Lower leg skin (tissue), 3 donors: ENCODE data around the gene HERC5.

Experiments
- CTCF ChIP-seq, 3 donors: fragments of 450-650 bp; IDR thresholded peaks; one replicate each; pipeline ENCODE4 v1.5.1; 2016; ENCODE audit warnings: antibody characterized with exemption in 3 of 3, mild to moderate bottlenecking in 3 of 3, moderate library complexity in 2 of 3
- POLR2A ChIP-seq, 2 donors: fragments of 450-650 bp; IDR thresholded peaks; one replicate each; pipeline ENCODE4 v1.6.1; 2016 to 2017; ENCODE audit warnings: antibody characterized with exemption in 2 of 2, mild to moderate bottlenecking in 1 of 2, moderate library complexity in 1 of 2

GRCh38 chr4:88415982-88416381, 40.9 kb upstream of the HERC5 start:
- TF ChIP-seq POLR2A (IDR thresholded peaks at IDR 0.05) (no peak), CTCF (IDR thresholded peaks at IDR 0.05) (no peak)
